Measurements from ENCODE around the gene AGR2.

- no peak for TF ChIP-seq POLR2A (IDR thresholded peaks at IDR 0.05; ENCODE audit: low read depth, low read length)
- no peak for TF ChIP-seq TBL1XR1 (IDR thresholded peaks at IDR 0.05; ENCODE audit: low read depth, low read length)
- no peak for TF ChIP-seq SMC3 (IDR thresholded peaks at IDR 0.05; ENCODE audit: borderline replicate concordance, low read length)
- TF ChIP-seq SRF (IDR thresholded peaks at IDR 0.05; ENCODE audit: low read depth in 2 of 2, low read length in 2 of 2): no peak
- no peak for TF ChIP-seq CTCF (IDR thresholded peaks at IDR 0.05 in 2 of 3, conservative IDR thresholded peaks at IDR 0.05 in 1 of 3; ENCODE audit: control insufficient read depth in 2 of 3, extremely low read depth in 1 of 3, insufficient read depth in 1 of 3, low read depth in 3 of 3, low read length in 3 of 3)
Observed at GRCh38 chr7:16758631-16759611, 45.9 kb downstream of the AGR2 start.

All from GM12878 (cell line).